Hepatocyte (in vitro differentiated cells): ENCODE data around the gene TCF7. TPM values are rescaled to one million over a fixed set of nuclear protein-coding genes. Genes with fewer than 3 reads are reported as not detected.

Experiments
- DNase-seq: peaks from one replicate; pipeline ENCODE4 v3.0.0-alpha.2; 2016; ENCODE audit warnings: low spot score
- H2AFZ ChIP-seq: fragments of 200-600 bp; sonication (generic); 2 replicates; pipeline ENCODE4 v1.6.0; 2016; ENCODE audit warnings: antibody characterized with exemption, mild to moderate bottlenecking
- H3K27ac ChIP-seq: fragments of 200-600 bp; sonication (generic); 2 replicates; pipeline ENCODE4 v1.5.1; 2016; ENCODE audit warnings: mild to moderate bottlenecking
- H3K27me3 ChIP-seq: fragments of 200-600 bp; sonication (generic); 2 replicates; pipeline ENCODE4 v1.6.1; 2016
- H3K36me3 ChIP-seq: fragments of 200-600 bp; sonication (generic); replicated peaks from 2 replicates; pipeline ENCODE4 v1.5.1; 2016; ENCODE audit warnings: low read depth; ENCODE audit not compliant: insufficient read depth
- H3K4me1 ChIP-seq: fragments of 200-600 bp; sonication (generic); 2 replicates; pipeline ENCODE4 v1.5.1; 2016; ENCODE audit warnings: mild to moderate bottlenecking, moderate library complexity; ENCODE audit not compliant: insufficient read depth
- H3K4me2 ChIP-seq: fragments of 200-600 bp; sonication (generic); 2 replicates; pipeline ENCODE4 v1.6.0; 2016
- H3K4me3 ChIP-seq: fragments of 200-600 bp; sonication (generic); 2 replicates; pipeline ENCODE4 v1.5.1; 2016; ENCODE audit warnings: mild to moderate bottlenecking
- H3K79me2 ChIP-seq: fragments of 200-600 bp; sonication (generic); 2 replicates; pipeline ENCODE4 v1.6.0; 2017; ENCODE audit warnings: mild to moderate bottlenecking
- H3K9me2 ChIP-seq: fragments of 200-600 bp; sonication (generic); replicated peaks from 2 replicates; pipeline ENCODE4 v1.6.0; 2017; ENCODE audit warnings: mild to moderate bottlenecking; ENCODE audit not compliant: insufficient read depth
- H3K9me3 ChIP-seq: fragments of 200-600 bp; sonication (generic); 2 replicates; pipeline ENCODE4 v1.5.1; 2016; ENCODE audit warnings: low read depth, mild to moderate bottlenecking
- H4K20me1 ChIP-seq: fragments of 200-600 bp; sonication (generic); 2 replicates; pipeline ENCODE4 v1.6.0; 2016; ENCODE audit warnings: mild to moderate bottlenecking; ENCODE audit not compliant: insufficient read depth, poor library complexity, severe bottlenecking
- EZH2 ChIP-seq: fragments of 200-600 bp; sonication (generic); IDR thresholded peaks from 2 replicates; pipeline ENCODE4 v1.6.1; 2016; ENCODE audit warnings: antibody characterized with exemption, mild to moderate bottlenecking, borderline replicate concordance
- EZH2phosphoT487 ChIP-seq: fragments of 200-600 bp; sonication (generic); IDR thresholded peaks from one replicate; pipeline ENCODE4 v1.6.1; 2018; ENCODE audit warnings: antibody characterized with exemption, mild to moderate bottlenecking, low read depth, moderate library complexity; ENCODE audit not compliant: unreplicated experiment, severe bottlenecking
- WGBS: methylation state at CpG from one replicate; pipeline ENCODE4 v1.1.6; 2016; ENCODE audit warnings: low lambda C conversion rate; ENCODE audit errors: missing lambda C conversion rate; 5-methylcytosine and 5-hydroxymethylcytosine counted together
- polyA plus RNA-seq: library from polyadenylated mRNA; unstranded; fragments of >200 nt; fragmentation: Nextera tagmentation; extraction: Ambion mirVana; gene quantifications from 2 replicates; pipeline ENCODE4 v1.2.1, GENCODE V29; 2016
- total RNA-seq: library from RNA; depleted of rRNA; stranded (reverse); fragments of >200 nt; gene quantifications from 2 replicates; pipeline ENCODE4 v1.2.3, GENCODE V29; 2014
- TF ChIP-seq, protein P1 (sequence below): fragments of 200-600 bp; sonication (generic); IDR thresholded peaks from 2 replicates; pipeline ENCODE4 v1.5.1; 2016; ENCODE audit warnings: antibody characterized with exemption, mild to moderate bottlenecking; ENCODE audit not compliant: poor library complexity

TCF7 gene
- total and polyA plus RNA-seq, 2 experiments from 2014 or later = 7.5 to 8.1 TPM

DNA sequence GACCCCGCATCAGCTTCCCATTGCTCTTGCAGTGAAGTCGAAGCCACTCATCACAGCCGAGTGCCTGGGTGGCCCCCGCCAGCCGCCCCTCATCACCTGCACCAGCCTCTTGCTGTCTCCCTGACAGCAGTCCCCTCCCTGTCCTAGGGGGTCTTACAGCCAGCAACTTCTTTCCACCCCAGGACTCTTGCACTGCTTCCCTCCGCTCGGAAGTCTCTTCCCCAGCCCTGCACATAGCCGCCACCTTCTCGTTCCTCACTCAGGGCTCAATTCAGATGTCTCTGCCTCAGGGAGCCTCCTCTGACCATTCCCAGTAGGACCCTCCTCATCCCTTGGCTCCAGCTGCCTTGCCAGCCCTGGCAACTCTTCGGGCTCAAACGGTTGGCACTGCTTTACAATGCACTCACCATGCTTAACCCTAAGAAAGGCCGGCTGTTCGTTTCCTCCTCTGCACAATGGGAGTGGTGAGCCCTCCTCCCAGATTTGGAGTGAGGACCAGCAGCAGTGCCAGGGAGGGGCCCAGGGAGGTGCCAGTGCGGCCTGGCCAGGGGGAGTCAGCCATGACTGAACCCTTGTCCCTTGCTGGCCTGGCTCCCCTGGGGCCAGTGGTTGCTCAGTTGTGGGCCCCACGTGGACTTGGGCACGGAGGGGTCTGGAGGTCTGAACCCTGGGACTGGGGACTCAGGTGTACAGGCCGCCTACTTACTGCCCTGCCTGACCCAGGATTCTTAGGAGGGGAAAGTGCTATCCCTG lies 6.1 kb downstream of the TCF7 start:
- no peak overlapping the region for H3K4me3 ChIP-seq
- no peak overlapping the region for H3K4me2 ChIP-seq
- H4K20me1 ChIP-seq = no peaks in the 10 kb centered on the region
- H3K27ac ChIP-seq = no peak overlapping the region
- DNase-seq = no peak
- TF ChIP-seq, protein P1, sequence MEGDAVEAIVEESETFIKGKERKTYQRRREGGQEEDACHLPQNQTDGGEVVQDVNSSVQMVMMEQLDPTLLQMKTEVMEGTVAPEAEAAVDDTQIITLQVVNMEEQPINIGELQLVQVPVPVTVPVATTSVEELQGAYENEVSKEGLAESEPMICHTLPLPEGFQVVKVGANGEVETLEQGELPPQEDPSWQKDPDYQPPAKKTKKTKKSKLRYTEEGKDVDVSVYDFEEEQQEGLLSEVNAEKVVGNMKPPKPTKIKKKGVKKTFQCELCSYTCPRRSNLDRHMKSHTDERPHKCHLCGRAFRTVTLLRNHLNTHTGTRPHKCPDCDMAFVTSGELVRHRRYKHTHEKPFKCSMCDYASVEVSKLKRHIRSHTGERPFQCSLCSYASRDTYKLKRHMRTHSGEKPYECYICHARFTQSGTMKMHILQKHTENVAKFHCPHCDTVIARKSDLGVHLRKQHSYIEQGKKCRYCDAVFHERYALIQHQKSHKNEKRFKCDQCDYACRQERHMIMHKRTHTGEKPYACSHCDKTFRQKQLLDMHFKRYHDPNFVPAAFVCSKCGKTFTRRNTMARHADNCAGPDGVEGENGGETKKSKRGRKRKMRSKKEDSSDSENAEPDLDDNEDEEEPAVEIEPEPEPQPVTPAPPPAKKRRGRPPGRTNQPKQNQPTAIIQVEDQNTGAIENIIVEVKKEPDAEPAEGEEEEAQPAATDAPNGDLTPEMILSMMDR = no peak
- no peak for TF ChIP-seq EZH2phosphoT487
- TF ChIP-seq EZH2 = no peak
- H3K27me3 ChIP-seq = no peaks in the 10 kb centered on the region
- no peaks in the 10 kb centered on the region for H3K9me2 ChIP-seq
- peaks cover 8% of the 10 kb centered on the region for H3K4me1 ChIP-seq
- H3K79me2 ChIP-seq = no peaks in the 10 kb centered on the region
- H2AFZ ChIP-seq = no peak overlapping the region
- no peaks in the 10 kb centered on the region for H3K9me3 ChIP-seq
- H3K36me3 ChIP-seq = no peaks in the 10 kb centered on the region
- WGBS = 95% methylated on average over 17 of the region's 17 CpGs

DNA sequence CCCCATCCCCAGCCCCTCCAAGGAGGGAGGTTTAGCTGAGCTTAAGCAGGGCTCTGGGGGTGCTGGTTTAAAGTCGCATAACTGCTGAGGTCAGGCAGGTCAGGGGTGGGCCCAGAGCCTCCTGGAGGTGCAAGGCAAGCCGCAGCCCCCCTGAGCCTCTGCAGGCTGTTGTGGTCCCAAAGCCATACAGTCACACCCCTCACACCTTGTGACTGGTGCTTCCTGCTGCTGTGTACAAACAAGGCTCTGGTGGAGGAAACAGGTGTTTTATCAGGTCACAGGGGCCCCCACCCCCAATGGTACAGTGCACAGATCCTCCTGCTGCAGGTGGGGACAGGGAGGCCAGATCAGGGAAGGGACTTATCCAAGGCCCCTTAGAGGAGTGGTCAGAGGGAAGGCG lies 8.0 kb downstream of the TCF7 start:
- no peaks in the 10 kb centered on the region for H3K9me3 ChIP-seq
- TF ChIP-seq EZH2 (no peak), EZH2phosphoT487 (no peak)
- TF ChIP-seq, protein P1 = no peak
- H3K27me3 ChIP-seq = no peaks in the 10 kb centered on the region
- no peaks in the 10 kb centered on the region for H3K9me2 ChIP-seq
- H3K4me1 ChIP-seq = peaks cover 12% of the 10 kb centered on the region
- no peaks in the 10 kb centered on the region for H4K20me1 ChIP-seq
- no peaks in the 10 kb centered on the region for H3K79me2 ChIP-seq
- H3K4me2 ChIP-seq = no peak overlapping the region
- no peak for DNase-seq
- no peaks in the 10 kb centered on the region for H3K36me3 ChIP-seq
- H3K4me3 ChIP-seq = no peak overlapping the region
- H3K27ac ChIP-seq = no peak overlapping the region
- WGBS = 93% methylated on average over 3 of the region's 3 CpGs
- no peak overlapping the region for H2AFZ ChIP-seq

DNA sequence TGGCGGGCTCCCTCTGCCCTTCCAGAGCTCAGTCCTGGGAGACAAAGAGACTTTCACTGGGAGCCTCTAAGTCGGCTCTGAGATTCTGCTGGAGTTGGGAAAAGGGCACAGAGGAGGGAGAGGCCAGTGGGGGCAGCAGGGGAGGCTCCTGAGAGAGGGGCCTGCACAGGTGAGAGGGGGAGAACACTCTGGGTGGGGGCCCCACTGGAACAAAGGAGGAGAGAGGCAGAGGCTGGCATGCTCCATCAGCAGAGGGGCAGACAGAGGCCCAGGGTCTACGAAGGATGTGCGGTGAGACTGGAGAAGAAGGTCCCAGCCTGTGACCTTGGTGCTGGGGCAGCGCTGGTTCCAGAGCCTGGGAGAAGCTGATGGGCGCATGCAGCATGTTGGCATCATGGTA lies 8.9 kb downstream of the TCF7 start:
- TF ChIP-seq, protein P1 = no peak
- Histone ChIP-seq H3K27ac (no peak overlapping the region), H3K4me1 (peaks cover 12% of the 10 kb centered on the region), H3K9me3 (no peaks in the 10 kb centered on the region), H3K36me3 (no peaks in the 10 kb centered on the region), H4K20me1 (no peaks in the 10 kb centered on the region), H3K4me2 (no peak overlapping the region), H2AFZ (no peak overlapping the region), H3K4me3 (no peak overlapping the region), H3K9me2 (no peaks in the 10 kb centered on the region), H3K27me3 (no peaks in the 10 kb centered on the region), H3K79me2 (no peaks in the 10 kb centered on the region)
- no peak for DNase-seq
- 92% methylated on average over 6 of the region's 6 CpGs for WGBS
